ENCODE measurements around the gene NR2F1-AS1.
"Not testable (repeated sequence)": the region's sequence is repeated elsewhere in the genome, so short reads cannot be mapped to it uniquely, and the experiment has no call there.

NR2F1-AS1 gene

GRCh38 chr5:93519740-93520139 lies 61.3 kb downstream of the NR2F1-AS1 start:
- DNase-seq (ENCODE audit: low read depth in 3 of 3), result no peak

- no peak for DNase-seq (ENCODE audit: low read depth in 3 of 3)
These were observed 63.2 kb downstream of the NR2F1-AS1 start for GRCh38 chr5:93517828-93518227.

GRCh38 chr5:93513298-93513697 lies 67.7 kb downstream of the NR2F1-AS1 start:
- DNase-seq (ENCODE audit: low read depth in 3 of 3), result no peak

- DNase-seq (ENCODE audit: low read depth in 3 of 3), result no peak
These were observed 68.2 kb downstream of the NR2F1-AS1 start for GRCh38 chr5:93512799-93513198.

- DNase-seq (ENCODE audit: low read depth in 3 of 3), result no peak
These were observed 69.6 kb downstream of the NR2F1-AS1 start for GRCh38 chr5:93511445-93511844.

GRCh38 chr5:93510626-93511380 lies 70.2 kb downstream of the NR2F1-AS1 start:
- DNase-seq (ENCODE audit: low read depth in 3 of 3), result no peak

- DNase-seq (ENCODE audit: low read depth in 3 of 3), result not testable (repeated sequence)
These were observed 75.5 kb downstream of the NR2F1-AS1 start for GRCh38 chr5:93505553-93505952.

GRCh38 chr5:93503598-93504067 lies 77.4 kb downstream of the NR2F1-AS1 start:
- no peak for DNase-seq (ENCODE audit: low read depth in 3 of 3)

GRCh38 chr5:93497096-93497495 lies 83.9 kb downstream of the NR2F1-AS1 start:
- DNase-seq (ENCODE audit: low read depth in 3 of 3), result no peak

GRCh38 chr5:93479982-93480509 lies 101.0 kb downstream of the NR2F1-AS1 start:
- DNase-seq (ENCODE audit: low read depth in 3 of 3), result no peak

- no peak for DNase-seq (ENCODE audit: low read depth in 3 of 3)
These were observed 103.2 kb downstream of the NR2F1-AS1 start for GRCh38 chr5:93477816-93478215.

GRCh38 chr5:93476251-93476742 lies 104.7 kb downstream of the NR2F1-AS1 start:
- DNase-seq (ENCODE audit: low read depth in 3 of 3), result no peak

- no peak for DNase-seq (ENCODE audit: low read depth in 3 of 3)
These were observed 118.1 kb downstream of the NR2F1-AS1 start for GRCh38 chr5:93462916-93463315.

GRCh38 chr5:93461756-93462155 lies 119.3 kb downstream of the NR2F1-AS1 start:
- no peak for DNase-seq (ENCODE audit: low read depth in 3 of 3)

GRCh38 chr5:93460286-93460685 lies 120.7 kb downstream of the NR2F1-AS1 start:
- no peak for DNase-seq (ENCODE audit: low read depth in 3 of 3)

- DNase-seq (ENCODE audit: low read depth in 3 of 3), result not testable (repeated sequence)
These were observed 124.2 kb downstream of the NR2F1-AS1 start for GRCh38 chr5:93456796-93457195.

GRCh38 chr5:93454896-93455295 lies 126.1 kb downstream of the NR2F1-AS1 start:
- DNase-seq (ENCODE audit: low read depth in 3 of 3), result no peak

- DNase-seq (ENCODE audit: low read depth in 3 of 3), result no peak
These were observed 128.8 kb downstream of the NR2F1-AS1 start for GRCh38 chr5:93452255-93452654.

- no peak for DNase-seq (ENCODE audit: low read depth in 3 of 3)
These were observed 142.9 kb downstream of the NR2F1-AS1 start for GRCh38 chr5:93438124-93438523.

GRCh38 chr5:93436083-93436482 lies 144.9 kb downstream of the NR2F1-AS1 start:
- DNase-seq (ENCODE audit: low read depth in 3 of 3), result no peak

- no peak for DNase-seq (ENCODE audit: low read depth in 3 of 3)
These were observed 147.6 kb downstream of the NR2F1-AS1 start for GRCh38 chr5:93433422-93433821.

GRCh38 chr5:93431250-93431649 lies 149.8 kb downstream of the NR2F1-AS1 start:
- no peak for DNase-seq (ENCODE audit: low read depth in 3 of 3)

GRCh38 chr5:93430673-93431199 lies 150.3 kb downstream of the NR2F1-AS1 start:
- no peak for DNase-seq (ENCODE audit: low read depth in 3 of 3)
